HG03439 (cell line): Measurements from ENCODE around the gene HACD3.
"Not testable (repeated sequence)": the region's sequence is repeated elsewhere in the genome, so short reads cannot be mapped to it uniquely, and the experiment has no call there.

ENCODE experiments used
- ATAC-seq: cut with Tn5 transposase; IDR thresholded peaks from one replicate; pipeline ENCODE4 v1.9.1; 2021; ENCODE audit warnings: mild to moderate bottlenecking, moderate library complexity; ENCODE audit not compliant: unreplicated experiment

The HACD3 gene

GRCh38 chr15:65547841-65548240, 17.6 kb downstream of the HACD3 start:
- ATAC-seq, result no peak

GRCh38 chr15:65549288-65549687, 19.0 kb downstream of the HACD3 start:
- ATAC-seq, result not testable (repeated sequence)

- ATAC-seq, result no peak
Observed at GRCh38 chr15:65550681-65551098, 20.4 kb downstream of the HACD3 start.

GRCh38 chr15:65551183-65551582, 20.9 kb downstream of the HACD3 start:
- no peak for ATAC-seq

- not testable (repeated sequence) for ATAC-seq
Observed at GRCh38 chr15:65552851-65553250, 22.6 kb downstream of the HACD3 start.

- ATAC-seq, result no peak
Observed at GRCh38 chr15:65553691-65554090, 23.4 kb downstream of the HACD3 start.

- ATAC-seq, result no peak
Observed at GRCh38 chr15:65556622-65557021, 26.4 kb downstream of the HACD3 start.

GRCh38 chr15:65558336-65558735, 28.1 kb downstream of the HACD3 start:
- ATAC-seq, result no peak

GRCh38 chr15:65558997-65559760, 28.9 kb downstream of the HACD3 start:
- no peak for ATAC-seq

GRCh38 chr15:65559941-65560340, 29.7 kb downstream of the HACD3 start:
- no peak for ATAC-seq

- ATAC-seq, result no peak
Observed at GRCh38 chr15:65561934-65562333, 31.7 kb downstream of the HACD3 start.

- no peak for ATAC-seq
Observed at GRCh38 chr15:65569728-65570127, 39.5 kb downstream of the HACD3 start.

GRCh38 chr15:65571971-65572370, 41.7 kb downstream of the HACD3 start:
- ATAC-seq, result no peak

- no peak for ATAC-seq
Observed at GRCh38 chr15:65576664-65577063, 46.4 kb downstream of the HACD3 start.

GRCh38 chr15:65577129-65577996, 47.1 kb downstream of the HACD3 start:
- no peak for ATAC-seq

- no peak for ATAC-seq
Observed at GRCh38 chr15:65578904-65579728, 48.9 kb downstream of the HACD3 start.

- no peak for ATAC-seq
Observed at GRCh38 chr15:65579762-65580161, 49.5 kb downstream of the HACD3 start.

- no peak for ATAC-seq
Observed at GRCh38 chr15:65580287-65580686, 50.0 kb downstream of the HACD3 start.

GRCh38 chr15:65583701-65584100, 53.4 kb downstream of the HACD3 start:
- no peak for ATAC-seq

GRCh38 chr15:65584241-65584640, 54.0 kb downstream of the HACD3 start:
- no peak for ATAC-seq

- ATAC-seq, result no peak
Observed at GRCh38 chr15:65587094-65587493, 56.8 kb downstream of the HACD3 start.
